CD14-positive monocyte (primary cell): ENCODE data around the gene APBA2. TPM values are rescaled to one million over a fixed set of nuclear protein-coding genes. Genes with fewer than 3 reads are reported as not detected.

Experiments used
- DNase-seq, 3 donors: peaks; one replicate each; pipeline ENCODE4 v3.0.0-alpha.2; 2011 to 2022
- H2AFZ ChIP-seq: 2 replicates; pipeline ENCODE4 v1.6.0; 2012; ENCODE audit warnings: mild to moderate bottlenecking, low read depth, low read length, inconsistent platforms; ENCODE audit not compliant: insufficient read depth, poor library complexity, severe bottlenecking
- H3K27ac ChIP-seq, 2 donors: 1 replicate in 1 of 2; 2 replicates in 1 of 2; pipeline ENCODE4 v1.5.1; 2012 to 2013; ENCODE audit warnings: low read length in 2 of 2, control low read depth in 1 of 2, inconsistent platforms in 1 of 2, low read depth in 1 of 2, mild to moderate bottlenecking in 1 of 2
- H3K27me3 ChIP-seq, 2 donors: one replicate each; pipeline versions ENCODE4 v1.6.0 to v1.6.1; 2011 to 2013; ENCODE audit warnings: low read length in 2 of 2; ENCODE audit not compliant: control insufficient read depth in 2 of 2, insufficient read depth in 2 of 2
- H3K36me3 ChIP-seq, 2 donors: replicated peaks in 1 of 2; 1 replicate in 1 of 2; 2 replicates in 1 of 2; pipeline versions ENCODE4 v1.5.1 to v1.6.1; 2012 to 2013; ENCODE audit warnings: low read length in 2 of 2, control low read depth in 1 of 2, inconsistent platforms in 1 of 2, mild to moderate bottlenecking in 1 of 2; ENCODE audit not compliant: insufficient read depth in 2 of 2, control insufficient read depth in 1 of 2
- H3K4me1 ChIP-seq, 2 donors: 1 replicate in 1 of 2; 2 replicates in 1 of 2; pipeline versions ENCODE4 v1.5.1 to v1.6.1; 2012 to 2013; ENCODE audit warnings: low read length in 2 of 2, control low read depth in 1 of 2, inconsistent platforms in 1 of 2, mild to moderate bottlenecking in 1 of 2, moderate library complexity in 1 of 2; ENCODE audit not compliant: insufficient read depth in 2 of 2, control insufficient read depth in 1 of 2
- H3K4me2 ChIP-seq: replicated peaks from 2 replicates; pipeline ENCODE3; 2012; ENCODE audit warnings: low read length, moderate library complexity, mild to moderate bottlenecking; ENCODE audit not compliant: poor library complexity, severe bottlenecking; ENCODE audit errors: extremely low read depth
- H3K4me3 ChIP-seq, 3 experiments: fragments of 200-600 bp in 1 of 3; sonication (generic) in 1 of 3; replicated peaks in 1 of 3; 1 replicate in 2 of 3; 2 replicates in 1 of 3; pipeline ENCODE4 v1.5.1; 2011 to 2013; ENCODE audit warnings: low read length in 3 of 3, mild to moderate bottlenecking in 3 of 3, control low read depth in 2 of 3, low read depth in 2 of 3, inconsistent platforms in 1 of 3, moderate library complexity in 1 of 3
- H3K79me2 ChIP-seq: 2 replicates; pipeline ENCODE4 v1.6.0; 2012; ENCODE audit warnings: mild to moderate bottlenecking, control low read depth, inconsistent platforms, low read length, moderate library complexity; ENCODE audit not compliant: insufficient read depth
- H3K9ac ChIP-seq: 2 replicates; pipeline ENCODE4 v1.6.0; 2017; ENCODE audit warnings: low read length, mild to moderate bottlenecking; ENCODE audit not compliant: insufficient read depth, poor library complexity, severe bottlenecking
- H3K9me3 ChIP-seq, 2 donors: replicated peaks in 1 of 2; 1 replicate in 1 of 2; 2 replicates in 1 of 2; pipeline versions ENCODE4 v1.5.1 to v1.6.1; 2012 to 2013; ENCODE audit warnings: low read length in 2 of 2, control low read depth in 1 of 2; ENCODE audit not compliant: control insufficient read depth in 1 of 2, insufficient read depth in 1 of 2
- H4K20me1 ChIP-seq: 2 replicates; pipeline ENCODE4 v1.6.0; 2012; ENCODE audit warnings: mild to moderate bottlenecking, low read length, control low read depth, moderate library complexity; ENCODE audit not compliant: insufficient read depth
- H3K27ac Mint-ChIP-seq, 7 donors: one replicate each; pipeline ENCODE4 v1.8.0; 2020; ENCODE audit warnings: mild to moderate bottlenecking in 7 of 7, mixed read lengths in 7 of 7, moderate library complexity in 6 of 7, inconsistent platforms in 2 of 7
- H3K27me3 Mint-ChIP-seq, 3 donors: one replicate each; pipeline ENCODE4 v1.8.0; 2021 to 2022; ENCODE audit warnings: low read depth in 3 of 3, mild to moderate bottlenecking in 3 of 3, mixed read lengths in 3 of 3, moderate library complexity in 3 of 3, inconsistent platforms in 1 of 3
- H3K36me3 Mint-ChIP-seq, 2 donors: one replicate each; pipeline ENCODE4 v1.8.0; 2020; ENCODE audit warnings: mixed read lengths in 2 of 2, inconsistent platforms in 1 of 2, mild to moderate bottlenecking in 1 of 2
- H3K4me1 Mint-ChIP-seq: one replicate; pipeline ENCODE4 v1.8.0; 2020; ENCODE audit warnings: mild to moderate bottlenecking, mixed read lengths
- H3K4me3 Mint-ChIP-seq, 2 donors: one replicate each; pipeline ENCODE4 v1.8.0; 2020; ENCODE audit warnings: mild to moderate bottlenecking in 2 of 2, mixed read lengths in 2 of 2, moderate library complexity in 1 of 2
- H3K9me3 Mint-ChIP-seq, 7 donors: one replicate each; pipeline ENCODE4 v1.8.0; 2020 to 2022; ENCODE audit warnings: mixed read lengths in 7 of 7, mild to moderate bottlenecking in 6 of 7, moderate library complexity in 6 of 7, inconsistent platforms in 2 of 7
- WGBS: methylation state at CpG from one replicate; pipeline ENCODE4 v1.1.5; 2013; ENCODE audit warnings: missing lambda C conversion rate; ENCODE audit not compliant: insufficient coverage; 5-methylcytosine and 5-hydroxymethylcytosine counted together
- intact Hi-C, 2 donors: fragments of 100-400 bp; cut with micrococcal nuclease; formaldehyde crosslinking; loops; one replicate each; pipeline versions ENCODE4 v1.15.0 to v1.15.1; 2023
- polyA plus RNA-seq, 3 donors: library from polyadenylated mRNA; depleted of rRNA in 1 of 3; unstranded in 2 of 3; stranded (reverse) in 1 of 3; fragments of 300-500 nt in 2 of 3; fragments of >200 nt in 1 of 3; fragmentation: Illumina TruSeq in 2 of 3; gene quantifications; 1 replicate in 2 of 3; 2 replicates in 1 of 3; pipeline ENCODE4 v1.2.3, GENCODE V29; 2012 to 2021
- TF ChIP-seq, protein P1 (sequence below): fragments of 200-600 bp; IDR thresholded peaks from one replicate; pipeline ENCODE4 v1.8.0; 2022; ENCODE audit warnings: antibody characterized with exemption, mild to moderate bottlenecking

APBA2 gene
- polyA plus RNA-seq, 3 donors = 0.30 TPM; not detected in 2

DNA sequence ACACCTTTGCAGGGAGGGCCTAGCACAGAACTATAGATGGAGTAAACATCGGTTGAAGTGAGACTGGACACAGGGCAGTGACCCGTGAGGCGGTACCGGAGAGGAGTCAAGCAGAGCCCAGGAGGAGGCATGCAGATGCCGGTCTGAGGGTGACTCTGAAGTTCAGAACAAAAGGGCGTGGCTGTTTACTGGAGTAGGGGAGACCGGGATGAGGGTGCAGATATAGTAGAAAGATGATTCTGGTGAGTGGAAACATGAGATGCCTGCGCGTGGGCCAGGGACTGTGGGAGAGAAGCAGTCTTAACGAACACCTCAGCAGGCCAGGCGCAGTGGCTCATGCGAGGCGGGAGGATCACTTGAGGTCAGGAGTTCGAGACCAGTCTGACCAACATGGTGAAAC, 270.7 kb downstream of the APBA2 start:
- no peak for DNase-seq
- Mint-ChIP-seq H3K9me3 (peaks cover 9 to 33% (median 24%) of the 10 kb centered on the region in 7 donors), H3K4me1 (no peaks in the 10 kb centered on the region), H3K27ac (no peak overlapping the region), H3K27me3 (peaks cover 0 to 3% (median 1%) of the 10 kb centered on the region in 3 donors), H3K36me3 (no peaks in the 10 kb centered on the region), H3K4me3 (no peak overlapping the region)
- H3K9me3 ChIP-seq = peaks cover 8 to 20% of the 10 kb centered on the region in 2 donors
- no peak overlapping the region for H3K9ac ChIP-seq
- H3K36me3 ChIP-seq = no peaks in the 10 kb centered on the region
- no peaks in the 10 kb centered on the region for H3K27me3 ChIP-seq
- intact Hi-C loops = loop anchor here in 1 of 2 donors (10.0 kb wide), 1 partner anchor 58 kb away; no protein-coding TSS in a partner anchor
- no peak overlapping the region for H3K27ac ChIP-seq
- no peak overlapping the region for H3K4me2 ChIP-seq
- TF ChIP-seq, protein P1, sequence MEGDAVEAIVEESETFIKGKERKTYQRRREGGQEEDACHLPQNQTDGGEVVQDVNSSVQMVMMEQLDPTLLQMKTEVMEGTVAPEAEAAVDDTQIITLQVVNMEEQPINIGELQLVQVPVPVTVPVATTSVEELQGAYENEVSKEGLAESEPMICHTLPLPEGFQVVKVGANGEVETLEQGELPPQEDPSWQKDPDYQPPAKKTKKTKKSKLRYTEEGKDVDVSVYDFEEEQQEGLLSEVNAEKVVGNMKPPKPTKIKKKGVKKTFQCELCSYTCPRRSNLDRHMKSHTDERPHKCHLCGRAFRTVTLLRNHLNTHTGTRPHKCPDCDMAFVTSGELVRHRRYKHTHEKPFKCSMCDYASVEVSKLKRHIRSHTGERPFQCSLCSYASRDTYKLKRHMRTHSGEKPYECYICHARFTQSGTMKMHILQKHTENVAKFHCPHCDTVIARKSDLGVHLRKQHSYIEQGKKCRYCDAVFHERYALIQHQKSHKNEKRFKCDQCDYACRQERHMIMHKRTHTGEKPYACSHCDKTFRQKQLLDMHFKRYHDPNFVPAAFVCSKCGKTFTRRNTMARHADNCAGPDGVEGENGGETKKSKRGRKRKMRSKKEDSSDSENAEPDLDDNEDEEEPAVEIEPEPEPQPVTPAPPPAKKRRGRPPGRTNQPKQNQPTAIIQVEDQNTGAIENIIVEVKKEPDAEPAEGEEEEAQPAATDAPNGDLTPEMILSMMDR = no peak
- H3K4me1 ChIP-seq = no peaks in the 10 kb centered on the region
- H2AFZ ChIP-seq = no peak overlapping the region
- WGBS = 95% methylated on average over 7 of the region's 14 CpGs
- no peaks in the 10 kb centered on the region for H4K20me1 ChIP-seq
- no peak overlapping the region for H3K4me3 ChIP-seq
- H3K79me2 ChIP-seq = no peaks in the 10 kb centered on the region

DNA sequence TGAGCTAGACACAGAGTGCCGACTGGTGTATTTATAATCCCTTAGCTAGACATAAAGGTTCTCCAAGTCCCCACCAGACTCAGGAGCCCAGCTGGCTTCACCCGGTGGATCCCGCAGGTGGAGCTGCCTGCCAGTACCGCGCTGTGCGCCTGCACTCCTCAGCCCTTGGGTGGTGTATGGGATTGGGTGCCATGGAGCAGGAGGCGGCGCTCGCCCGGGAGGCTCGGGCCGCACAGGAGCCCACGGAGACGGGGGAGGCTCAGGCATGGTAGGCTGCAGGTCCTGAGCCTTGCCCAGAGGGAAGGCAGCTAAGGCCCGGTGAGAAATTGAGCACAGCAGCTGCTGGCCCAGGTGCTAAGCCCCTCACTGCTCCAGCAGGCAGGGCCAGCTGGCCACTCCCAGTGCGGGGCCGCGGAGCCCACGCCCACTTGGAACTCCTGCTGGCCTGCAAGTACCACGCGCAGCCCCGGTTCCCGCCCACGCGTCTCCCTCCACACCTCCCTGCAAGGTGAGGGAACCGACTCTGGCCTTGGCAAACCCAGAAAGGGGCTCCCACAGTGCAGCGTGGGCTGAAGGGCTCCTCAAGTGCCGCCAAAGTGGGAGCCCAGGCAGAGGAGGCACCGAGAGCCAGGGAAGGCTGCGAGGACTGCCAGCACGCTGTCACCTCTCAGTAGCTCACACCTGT, 274.1 kb downstream of the APBA2 start:
- H3K36me3 ChIP-seq = no peaks in the 10 kb centered on the region
- no peak overlapping the region for H3K9ac ChIP-seq
- 98% methylated on average over 23 of the region's 31 CpGs for WGBS
- no peak overlapping the region for H3K4me2 ChIP-seq
- H3K9me3 ChIP-seq = peaks cover 23 to 35% of the 10 kb centered on the region in 2 donors
- no peak for DNase-seq
- TF ChIP-seq, protein P1 = no peak
- no peaks in the 10 kb centered on the region for H3K4me1 Mint-ChIP-seq
- H3K27me3 ChIP-seq = no peaks in the 10 kb centered on the region
- H3K27ac ChIP-seq = no peak overlapping the region
- peaks cover 0 to 3% (median 1%) of the 10 kb centered on the region in 3 donors for H3K27me3 Mint-ChIP-seq
- no peak overlapping the region for H3K27ac Mint-ChIP-seq
- no peaks in the 10 kb centered on the region for H4K20me1 ChIP-seq
- no peak overlapping the region for H3K4me3 ChIP-seq
- H3K36me3 Mint-ChIP-seq = no peaks in the 10 kb centered on the region
- intact Hi-C loops = loop anchor here in 1 of 2 donors (10.0 kb wide), 1 partner anchor 55 kb away; no protein-coding TSS in a partner anchor
- no peaks in the 10 kb centered on the region for H3K79me2 ChIP-seq
- H3K4me3 Mint-ChIP-seq = no peak overlapping the region
- no peak overlapping the region for H2AFZ ChIP-seq
- H3K9me3 Mint-ChIP-seq = peaks cover 17 to 52% (median 36%) of the 10 kb centered on the region in 7 donors
- H3K4me1 ChIP-seq = no peaks in the 10 kb centered on the region
